CD4-positive, alpha-beta T cell treated with Interleukin-17A for 4 hours (primary cell): ENCODE measurements around the gene NDUFB6.
"Not testable (repeated sequence)": the region's sequence is repeated elsewhere in the genome, so short reads cannot be mapped to it uniquely, and the experiment has no call there.

Source experiments
- DNase-seq: peaks from one replicate; pipeline ENCODE4 v3.0.0-alpha.2; 2020; ENCODE audit warnings: mixed read lengths

Gene NDUFB6

GRCh38 chr9:32570262-32570661, 2.7 kb downstream of the NDUFB6 start:
- DNase-seq: no peak

GRCh38 chr9:32566770-32567169, 6.2 kb downstream of the NDUFB6 start:
- DNase-seq: no peak

- no peak for DNase-seq
These were observed 7.0 kb downstream of the NDUFB6 start for GRCh38 chr9:32565967-32566366.

- no peak for DNase-seq
These were observed 14.5 kb downstream of the NDUFB6 start for GRCh38 chr9:32558408-32558934.

- DNase-seq: no peak
These were observed 18.4 kb downstream of the NDUFB6 start for GRCh38 chr9:32554591-32554990.

- DNase-seq: no peak
These were observed 18.9 kb downstream of the NDUFB6 start for GRCh38 chr9:32554107-32554506.

GRCh38 chr9:32552172-32552872, 20.6 kb downstream of the NDUFB6 start, which contains the start of the genes SMIM27 and TOPORS:
TSS of gene SMIM27 (plus strand) at chr9:32552327. CDS start at chr9:32552435, 108 bp downstream.
TSS of gene TOPORS (minus strand) at chr9:32552586. CDS start at chr9:32552436, 150 bp downstream.
- peak; percentile 92 for DNase-seq

- peak; percentile 48 for DNase-seq
These were observed 21.5 kb downstream of the NDUFB6 start for GRCh38 chr9:32551276-32552051.

GRCh38 chr9:32550562-32551275, 22.2 kb downstream of the NDUFB6 start:
- DNase-seq: peak; percentile 96

GRCh38 chr9:32550150-32550561, 22.8 kb downstream of the NDUFB6 start:
- no peak for DNase-seq

- not testable (repeated sequence) for DNase-seq
These were observed 24.7 kb downstream of the NDUFB6 start for GRCh38 chr9:32548213-32548612.

- no peak for DNase-seq
These were observed 27.1 kb downstream of the NDUFB6 start for GRCh38 chr9:32545884-32546283.

- DNase-seq: no peak
These were observed 29.9 kb downstream of the NDUFB6 start for GRCh38 chr9:32543047-32543446.

- no peak for DNase-seq
These were observed 39.1 kb downstream of the NDUFB6 start for GRCh38 chr9:32533816-32534215.

GRCh38 chr9:32533336-32533735, 39.6 kb downstream of the NDUFB6 start:
- no peak for DNase-seq

- DNase-seq: no peak
These were observed 46.3 kb downstream of the NDUFB6 start for GRCh38 chr9:32526707-32527048.

GRCh38 chr9:32526041-32526706, 46.8 kb downstream of the NDUFB6 start, which contains the start of gene RIGI:
TSS of gene RIGI (minus strand) at chr9:32526196. CDS start at chr9:32526166, 30 bp downstream.
- DNase-seq: peak; percentile 81

- DNase-seq: no peak
These were observed 47.3 kb downstream of the NDUFB6 start for GRCh38 chr9:32525709-32526030.

- DNase-seq: peak; percentile 27
These were observed 47.9 kb downstream of the NDUFB6 start for GRCh38 chr9:32524892-32525708.

GRCh38 chr9:32524558-32524891, 48.4 kb downstream of the NDUFB6 start:
- DNase-seq: not testable (repeated sequence)

GRCh38 chr9:32523910-32524309, 49.0 kb downstream of the NDUFB6 start:
- no peak for DNase-seq

- no peak for DNase-seq
These were observed 54.7 kb downstream of the NDUFB6 start for GRCh38 chr9:32518276-32518675.
